LNCAP (cell line): ENCODE data around the gene NPAS3.

Experiments used
- CTCF ChIP-seq: fragments of 450-650 bp; IDR thresholded peaks from 2 replicates; pipeline ENCODE4 v1.5.1; 2017; ENCODE audit warnings: mild to moderate bottlenecking

The NPAS3 gene

GRCh38 chr14:33704481-33704880 lies 765.8 kb downstream of the NPAS3 start:
- TF ChIP-seq CTCF = no peak

DNA sequence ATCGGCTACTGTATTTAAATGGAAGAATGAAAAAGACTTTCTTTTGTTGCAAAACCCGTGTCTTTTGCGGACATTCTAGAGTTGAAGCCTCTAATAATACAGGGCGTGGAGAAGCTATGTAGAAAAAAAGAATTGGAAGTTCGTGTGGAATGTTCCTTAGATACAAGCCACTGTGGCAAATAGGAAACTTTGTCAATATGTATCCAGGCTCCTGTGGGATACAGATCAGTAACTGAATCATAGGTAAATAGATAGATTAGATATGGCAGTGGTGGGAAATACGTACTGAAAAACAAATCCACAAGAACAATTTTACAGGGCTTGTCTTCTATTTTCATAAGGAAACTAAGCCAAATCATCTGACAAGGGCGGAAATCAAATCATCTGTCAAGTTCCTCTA lies 766.8 kb downstream of the NPAS3 start:
- no peak for TF ChIP-seq CTCF

- no peak for TF ChIP-seq CTCF
Measured at GRCh38 chr14:33707716-33708115, 769.0 kb downstream of the NPAS3 start.

- no peak for TF ChIP-seq CTCF
Measured at GRCh38 chr14:33709283-33709682, 770.6 kb downstream of the NPAS3 start.

- TF ChIP-seq CTCF = no peak
Measured at GRCh38 chr14:33709711-33710110, 771.0 kb downstream of the NPAS3 start.

DNA sequence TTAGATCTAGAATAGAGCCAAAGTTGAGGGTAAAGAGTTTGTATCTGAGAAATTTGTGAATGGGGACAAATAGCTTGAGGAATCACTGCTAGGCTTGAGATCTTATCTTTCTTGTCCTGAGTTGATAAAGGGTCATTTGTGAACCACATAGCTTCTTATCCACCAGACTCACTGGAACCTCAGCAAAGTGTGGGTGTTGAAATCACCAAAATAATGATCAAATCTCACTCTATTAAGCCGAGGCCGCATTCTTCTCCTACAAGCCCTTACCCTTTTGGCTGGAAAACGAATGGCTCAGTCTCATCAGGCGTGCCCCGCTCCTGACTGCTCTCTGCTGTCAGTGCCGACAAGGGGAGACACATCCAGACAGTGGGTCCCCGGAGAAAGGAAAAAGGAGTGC lies 771.6 kb downstream of the NPAS3 start:
- no peak for TF ChIP-seq CTCF

GRCh38 chr14:33711194-33711593 lies 772.5 kb downstream of the NPAS3 start:
- no peak for TF ChIP-seq CTCF

GRCh38 chr14:33711811-33712216 lies 773.1 kb downstream of the NPAS3 start:
- no peak for TF ChIP-seq CTCF
